HG02588 (cell line): ENCODE results near the gene PCDHA1.

ENCODE experiments used
- ATAC-seq: cut with Tn5 transposase; IDR thresholded peaks from one replicate; pipeline ENCODE4 v1.9.1; 2021; ENCODE audit warnings: mild to moderate bottlenecking, moderate library complexity; ENCODE audit not compliant: unreplicated experiment

PCDHA1 gene

GRCh38 chr5:140916325-140916724 is 130.4 kb downstream of the PCDHA1 start:
- no peak for ATAC-seq

GRCh38 chr5:140923601-140924000 is 137.7 kb downstream of the PCDHA1 start:
- no peak for ATAC-seq

- no peak for ATAC-seq
Observed at GRCh38 chr5:140925806-140926442, 140.0 kb downstream of the PCDHA1 start, which contains the start of gene PCDHAC1. TSS of gene PCDHAC1 (plus strand) at chr5:140926299. CDS start at chr5:140926893, 594 bp downstream.

- no peak for ATAC-seq
Observed at GRCh38 chr5:140926443-140927227, 140.7 kb downstream of the PCDHA1 start.

GRCh38 chr5:140927228-140927573 is 141.3 kb downstream of the PCDHA1 start:
- no peak for ATAC-seq

GRCh38 chr5:140934964-140935606 is 149.1 kb downstream of the PCDHA1 start:
- ATAC-seq = no peak

GRCh38 chr5:140946578-140946977 is 160.6 kb downstream of the PCDHA1 start:
- ATAC-seq = no peak

GRCh38 chr5:140951636-140952035 is 165.7 kb downstream of the PCDHA1 start:
- no peak for ATAC-seq

GRCh38 chr5:140953234-140953633 is 167.3 kb downstream of the PCDHA1 start:
- no peak for ATAC-seq

- ATAC-seq = no peak
Observed at GRCh38 chr5:140962190-140962589, 176.2 kb downstream of the PCDHA1 start.

- ATAC-seq = no peak
Observed at GRCh38 chr5:140964356-140964755, 178.4 kb downstream of the PCDHA1 start.

GRCh38 chr5:140965905-140966292 is 180.0 kb downstream of the PCDHA1 start:
- no peak for ATAC-seq

- no peak for ATAC-seq
Observed at GRCh38 chr5:140966293-140967225, 180.6 kb downstream of the PCDHA1 start, which contains the start of gene PCDHAC2. TSS of gene PCDHAC2 (plus strand) at chr5:140966476. CDS start at chr5:140966767, 291 bp downstream.

GRCh38 chr5:140967226-140967893 is 181.4 kb downstream of the PCDHA1 start:
- no peak for ATAC-seq

GRCh38 chr5:140969880-140970279 is 183.9 kb downstream of the PCDHA1 start:
- ATAC-seq = no peak

GRCh38 chr5:140973550-140973949 is 187.6 kb downstream of the PCDHA1 start:
- no peak for ATAC-seq

- ATAC-seq = no peak
Observed at GRCh38 chr5:140977003-140977402, 191.1 kb downstream of the PCDHA1 start.

GRCh38 chr5:140978260-140978659 is 192.3 kb downstream of the PCDHA1 start:
- no peak for ATAC-seq

GRCh38 chr5:140978983-140979382 is 193.0 kb downstream of the PCDHA1 start:
- ATAC-seq = no peak

- no peak for ATAC-seq
Observed at GRCh38 chr5:140982083-140982716, 196.3 kb downstream of the PCDHA1 start.
